ENCODE results near the gene HHAT.
"Not testable (repeated sequence)": the region's sequence is repeated elsewhere in the genome, so short reads cannot be mapped to it uniquely, and the experiment has no call there.

HHAT gene

DNA sequence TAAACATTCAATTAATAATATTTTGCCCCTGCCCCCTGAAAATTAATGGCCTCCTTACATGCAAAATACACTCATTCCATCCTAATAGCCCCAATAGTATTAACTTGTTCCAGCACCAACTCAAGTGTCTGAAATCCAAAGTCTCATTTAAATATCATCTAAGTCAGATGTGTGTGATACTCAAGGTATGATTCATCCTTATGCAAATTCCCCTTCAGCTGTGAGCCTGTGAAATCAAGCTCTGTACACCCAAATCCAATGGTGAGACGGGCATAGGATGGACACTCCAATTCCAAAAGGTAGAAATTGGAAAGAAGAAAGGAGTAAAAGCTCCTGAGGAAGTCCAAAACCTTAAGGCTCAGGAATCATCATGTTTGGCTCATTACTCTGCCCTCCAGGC, 83.5 kb downstream of the HHAT start:
- TF ChIP-seq, protein P1, sequence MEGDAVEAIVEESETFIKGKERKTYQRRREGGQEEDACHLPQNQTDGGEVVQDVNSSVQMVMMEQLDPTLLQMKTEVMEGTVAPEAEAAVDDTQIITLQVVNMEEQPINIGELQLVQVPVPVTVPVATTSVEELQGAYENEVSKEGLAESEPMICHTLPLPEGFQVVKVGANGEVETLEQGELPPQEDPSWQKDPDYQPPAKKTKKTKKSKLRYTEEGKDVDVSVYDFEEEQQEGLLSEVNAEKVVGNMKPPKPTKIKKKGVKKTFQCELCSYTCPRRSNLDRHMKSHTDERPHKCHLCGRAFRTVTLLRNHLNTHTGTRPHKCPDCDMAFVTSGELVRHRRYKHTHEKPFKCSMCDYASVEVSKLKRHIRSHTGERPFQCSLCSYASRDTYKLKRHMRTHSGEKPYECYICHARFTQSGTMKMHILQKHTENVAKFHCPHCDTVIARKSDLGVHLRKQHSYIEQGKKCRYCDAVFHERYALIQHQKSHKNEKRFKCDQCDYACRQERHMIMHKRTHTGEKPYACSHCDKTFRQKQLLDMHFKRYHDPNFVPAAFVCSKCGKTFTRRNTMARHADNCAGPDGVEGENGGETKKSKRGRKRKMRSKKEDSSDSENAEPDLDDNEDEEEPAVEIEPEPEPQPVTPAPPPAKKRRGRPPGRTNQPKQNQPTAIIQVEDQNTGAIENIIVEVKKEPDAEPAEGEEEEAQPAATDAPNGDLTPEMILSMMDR (IDR thresholded peaks at IDR 0.05; ENCODE audit: borderline replicate concordance, control extremely low read depth, extremely low read depth, insufficient read depth, missing control alignments), result no peak
- no peak for DNase-seq (ENCODE audit: low spot score)
- in situ Hi-C loops (cut with MboI; ENCODE audit: low sequenced_read_pairs, unreplicated experiment), result loop anchor here (25.0 kb wide), 1 partner anchor 725 kb away; the partner anchor contains the start of gene KCNH1

DNA sequence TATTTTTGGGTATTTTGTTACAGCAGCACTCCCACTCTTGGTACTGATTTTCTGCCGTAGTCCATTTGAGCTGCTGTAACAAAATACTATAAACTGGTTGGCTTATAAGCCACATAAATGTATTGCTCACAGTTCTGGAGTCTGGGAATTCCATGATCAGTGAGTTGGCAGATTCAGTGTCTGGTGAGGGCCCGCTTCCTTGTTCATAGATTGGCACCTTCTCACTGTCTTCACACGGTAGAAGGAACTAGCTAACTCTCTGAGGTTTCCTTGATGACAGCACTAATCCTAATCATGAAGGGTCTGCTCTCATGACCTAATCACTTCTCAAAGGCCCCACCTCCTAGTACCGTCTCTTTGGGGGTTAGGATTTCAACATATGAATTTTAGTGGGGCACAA, 85.2 kb downstream of the HHAT start:
- no peak for DNase-seq (ENCODE audit: low spot score)
- TF ChIP-seq, protein P1 (IDR thresholded peaks at IDR 0.05; ENCODE audit: borderline replicate concordance, control extremely low read depth, extremely low read depth, insufficient read depth, missing control alignments), result no peak
- in situ Hi-C loops (cut with MboI; ENCODE audit: low sequenced_read_pairs, unreplicated experiment), result loop anchor here (25.0 kb wide), 1 partner anchor 723 kb away; the partner anchor contains the start of gene KCNH1

DNA sequence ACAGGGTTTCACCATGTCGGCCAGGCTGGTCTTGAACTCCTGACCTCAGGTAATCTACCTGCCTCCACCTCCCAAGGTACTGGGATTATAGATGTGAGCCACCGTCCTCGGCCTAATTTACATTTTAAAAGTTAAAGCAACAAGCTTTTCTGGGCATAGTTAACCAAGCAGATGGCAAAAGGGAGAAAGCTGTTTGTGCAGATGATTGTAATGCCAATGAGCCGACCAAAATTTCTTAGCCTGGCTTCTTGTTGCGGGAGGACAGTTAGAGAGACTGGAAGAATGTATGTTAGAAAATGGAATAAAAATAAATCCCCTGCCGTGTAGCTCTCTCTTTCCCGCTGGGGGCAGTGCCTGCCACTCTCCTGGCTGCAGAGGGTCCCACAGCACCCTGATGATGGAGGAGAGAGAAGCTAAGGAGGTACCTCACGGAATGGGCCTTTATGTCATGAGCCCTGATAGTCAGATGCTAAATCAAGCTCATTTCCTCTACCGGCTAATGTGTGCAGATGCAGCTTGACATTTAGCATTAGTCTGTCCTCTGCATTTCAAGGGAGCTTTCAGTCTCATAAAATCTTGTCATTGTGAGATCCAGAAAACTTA, 87.2 kb downstream of the HHAT start:
- TF ChIP-seq, protein P1 (IDR thresholded peaks at IDR 0.05; ENCODE audit: borderline replicate concordance, control extremely low read depth, extremely low read depth, insufficient read depth, missing control alignments), result no peak
- in situ Hi-C loops (cut with MboI; ENCODE audit: low sequenced_read_pairs, unreplicated experiment), result loop anchor here (25.0 kb wide), 1 partner anchor 721 kb away; the partner anchor contains the start of gene KCNH1
- no peak for DNase-seq (ENCODE audit: low spot score)

DNA sequence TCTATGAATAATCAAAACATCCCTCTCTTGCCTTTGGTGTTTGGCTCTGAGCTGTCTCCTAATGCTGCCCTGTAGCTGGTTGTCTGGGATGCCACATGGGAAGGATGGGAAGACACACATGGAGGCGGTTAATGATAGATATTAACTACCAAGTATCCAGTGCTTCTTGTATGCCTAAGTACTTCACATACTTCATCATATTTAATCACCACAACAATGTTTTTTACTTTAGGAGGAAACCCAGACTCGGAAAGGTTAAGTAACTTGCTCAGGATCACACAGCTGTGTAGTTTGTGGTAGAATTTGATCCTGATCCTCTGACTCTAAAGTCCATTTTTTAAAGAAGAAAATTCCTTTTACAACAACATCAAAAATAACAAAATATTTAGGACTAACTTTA, 88.0 kb downstream of the HHAT start:
- no peak for DNase-seq (ENCODE audit: low spot score)
- in situ Hi-C loops (cut with MboI; ENCODE audit: low sequenced_read_pairs, unreplicated experiment), result loop anchor here (25.0 kb wide), 1 partner anchor 721 kb away; the partner anchor contains the start of gene KCNH1
- TF ChIP-seq, protein P1 (IDR thresholded peaks at IDR 0.05; ENCODE audit: borderline replicate concordance, control extremely low read depth, extremely low read depth, insufficient read depth, missing control alignments), result no peak

DNA sequence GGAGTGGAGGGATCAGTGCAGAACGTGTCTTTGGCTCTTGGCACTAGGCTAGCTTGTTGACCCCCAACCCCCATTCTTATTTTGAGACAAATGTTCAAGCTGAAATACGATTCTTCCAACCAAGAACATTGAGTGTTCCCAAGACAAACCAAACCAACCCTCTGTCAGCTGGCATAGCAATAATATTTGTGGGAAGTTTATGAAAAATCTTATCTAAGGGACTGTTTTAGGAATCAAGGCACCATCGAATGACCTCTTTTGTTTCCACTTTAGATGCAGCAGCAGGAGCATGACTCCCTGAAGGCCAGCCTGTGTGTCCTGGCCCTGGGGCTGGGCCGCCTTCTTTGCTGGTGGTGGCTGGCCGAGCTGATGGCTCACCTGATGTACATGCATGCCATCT, 89.2 kb downstream of the HHAT start:
- TF ChIP-seq, protein P1 (IDR thresholded peaks at IDR 0.05; ENCODE audit: borderline replicate concordance, control extremely low read depth, extremely low read depth, insufficient read depth, missing control alignments), result no peak
- in situ Hi-C loops (cut with MboI; ENCODE audit: low sequenced_read_pairs, unreplicated experiment), result loop anchor here (25.0 kb wide), 1 partner anchor 719 kb away; the partner anchor contains the start of gene KCNH1
- DNase-seq (ENCODE audit: low spot score), result no peak

DNA sequence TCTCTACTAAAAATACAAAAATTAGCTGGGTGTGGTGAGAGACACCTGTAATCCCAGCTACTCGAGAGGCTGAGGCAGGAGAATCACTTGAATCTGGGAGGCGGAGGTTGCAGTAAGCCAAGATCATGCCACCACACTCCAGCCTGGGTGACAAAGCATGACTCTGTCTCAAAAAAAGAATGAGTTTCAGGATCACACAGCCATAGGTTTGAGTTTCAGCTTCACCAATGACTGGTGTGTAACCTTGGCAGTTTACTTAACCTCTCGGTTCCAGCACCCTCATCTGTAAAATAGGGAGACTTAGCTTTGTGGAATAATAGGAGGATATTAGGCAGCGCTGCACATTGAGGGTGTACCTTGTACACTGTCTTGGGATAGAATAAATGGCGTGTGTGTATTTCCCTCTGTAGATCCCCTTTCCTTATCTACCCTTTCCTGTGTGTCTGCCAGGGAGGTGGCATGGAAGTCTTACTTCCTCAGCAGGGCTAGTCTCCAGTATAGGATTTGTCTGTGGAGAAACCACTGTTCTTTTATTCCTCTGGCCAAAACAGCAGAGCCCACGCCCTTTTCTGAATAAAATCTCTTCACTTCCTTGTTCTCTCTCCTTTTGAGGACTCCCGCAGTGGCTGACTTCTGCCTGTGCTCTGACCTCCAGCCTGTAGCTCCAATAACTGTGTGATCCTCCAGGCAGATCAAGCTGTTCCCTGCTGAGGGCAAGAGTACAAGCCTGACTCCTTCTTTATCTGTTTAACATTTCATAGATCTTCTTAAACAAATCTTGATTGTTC, 90.4 kb downstream of the HHAT start:
- in situ Hi-C loops (cut with MboI; ENCODE audit: low sequenced_read_pairs, unreplicated experiment), result loop anchor here (25.0 kb wide), 1 partner anchor 718 kb away; the partner anchor contains the start of gene KCNH1
- no peak for DNase-seq (ENCODE audit: low spot score)
- TF ChIP-seq, protein P1 (IDR thresholded peaks at IDR 0.05; ENCODE audit: borderline replicate concordance, control extremely low read depth, extremely low read depth, insufficient read depth, missing control alignments), result no peak

DNA sequence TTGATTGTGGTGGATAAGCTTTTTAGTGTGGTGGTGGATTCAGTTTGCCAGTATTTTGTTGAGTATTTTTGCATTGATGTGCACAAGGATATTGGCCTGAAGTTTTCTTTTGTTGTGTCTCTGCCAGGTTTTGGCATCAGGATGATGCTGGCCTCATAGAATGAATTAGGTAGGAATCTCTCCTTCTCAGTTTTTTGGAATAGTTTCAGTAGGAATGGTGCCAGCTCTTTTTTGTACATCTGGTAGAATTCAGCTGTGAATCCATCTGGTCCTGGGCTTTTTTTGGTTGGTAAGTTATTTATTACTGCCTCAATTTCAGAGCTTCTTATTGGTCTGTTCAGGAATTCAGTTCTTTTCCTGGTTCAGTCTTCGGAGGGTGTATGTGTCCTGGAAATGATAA, 98.0 kb downstream of the HHAT start:
- in situ Hi-C loops (cut with MboI; ENCODE audit: low sequenced_read_pairs, unreplicated experiment); DNase-seq (ENCODE audit: low spot score): not testable (repeated sequence)

Data from GM13976 (cell line).